DND-41 (cell line): ENCODE results near the gene WNT3A.

Experiments
- CTCF ChIP-seq: IDR thresholded peaks from 2 replicates; pipeline ENCODE4 v1.5.1; 2012; ENCODE audit warnings: borderline replicate concordance, low read length, moderate library complexity, mild to moderate bottlenecking; ENCODE audit not compliant: poor library complexity, severe bottlenecking; ENCODE audit errors: extremely low read depth
- EZH2 ChIP-seq: IDR thresholded peaks from 3 replicates; pipeline ENCODE4 v1.6.1; 2012; ENCODE audit warnings: borderline replicate concordance, low read depth, mild to moderate bottlenecking, moderate library complexity, low read length, inconsistent platforms; ENCODE audit not compliant: severe bottlenecking

GRCh38 chr1:228096416-228097332 is 89.9 kb downstream of the WNT3A start:
- TF ChIP-seq CTCF, result no peak
- TF ChIP-seq EZH2, result no peak
